CD1c-positive myeloid dendritic cell (primary cell): ENCODE results near the gene TSPYL1.
A peak's percentile ranks its signal among the peaks of the same experiment; 100 is the strongest.
"Not testable (repeated sequence)": the region's sequence is repeated elsewhere in the genome, so short reads cannot be mapped to it uniquely, and the experiment has no call there.

ENCODE experiments used
- DNase-seq: peaks from one replicate; pipeline ENCODE4 v3.0.0-alpha.2; 2016; ENCODE audit errors: extremely low spot score

The TSPYL1 gene

DNA sequence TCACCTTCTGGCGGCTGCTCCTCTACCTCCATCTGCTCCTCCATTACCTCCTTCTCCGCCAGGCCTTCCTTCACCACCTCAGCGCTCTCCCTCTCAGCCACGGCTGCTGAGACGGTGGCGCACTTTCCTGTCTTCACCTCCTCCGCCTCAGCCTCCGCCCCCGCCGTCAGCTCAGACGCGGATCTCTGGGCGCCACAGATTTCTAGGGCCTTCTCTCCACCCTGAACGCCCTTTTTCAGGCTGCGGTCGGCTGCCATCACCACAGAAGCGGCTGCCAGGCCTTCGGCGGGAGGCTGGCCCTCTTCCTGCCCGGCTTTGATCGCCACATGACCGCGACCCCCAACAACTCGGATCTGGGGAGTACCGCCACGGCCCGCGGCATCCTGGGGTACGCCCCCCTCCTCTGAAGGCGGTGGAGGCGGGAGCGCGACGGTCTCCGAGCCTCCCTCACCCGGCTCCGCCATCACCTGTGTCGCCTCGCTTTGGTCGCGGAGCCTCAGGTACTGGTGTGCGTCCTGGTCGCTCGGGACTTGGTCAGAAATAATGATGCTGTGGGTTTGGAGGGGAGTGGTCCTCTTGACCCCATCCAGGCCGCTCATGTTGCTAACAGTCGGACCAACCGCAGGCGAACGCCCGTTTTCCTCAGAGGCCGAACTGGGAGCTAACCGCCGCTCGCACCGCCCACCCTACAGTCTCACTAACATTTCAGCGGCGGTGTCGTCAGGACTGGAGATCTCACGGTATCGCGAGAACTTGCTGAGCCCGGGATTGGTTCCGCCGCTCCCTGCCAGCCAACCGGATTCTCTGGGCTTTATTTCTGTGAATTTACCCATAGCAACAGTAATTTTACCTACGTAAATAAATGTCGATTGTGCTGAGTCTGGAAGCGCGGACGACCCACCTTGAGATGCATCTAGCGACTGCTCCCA is at the start of gene TSPYL1:
TSS of gene TSPYL1 (minus strand) at position 699 of the 929 bp plus-strand sequence. CDS start at position 599, 100 bp downstream.
- peak; percentile 99 for DNase-seq

DNA sequence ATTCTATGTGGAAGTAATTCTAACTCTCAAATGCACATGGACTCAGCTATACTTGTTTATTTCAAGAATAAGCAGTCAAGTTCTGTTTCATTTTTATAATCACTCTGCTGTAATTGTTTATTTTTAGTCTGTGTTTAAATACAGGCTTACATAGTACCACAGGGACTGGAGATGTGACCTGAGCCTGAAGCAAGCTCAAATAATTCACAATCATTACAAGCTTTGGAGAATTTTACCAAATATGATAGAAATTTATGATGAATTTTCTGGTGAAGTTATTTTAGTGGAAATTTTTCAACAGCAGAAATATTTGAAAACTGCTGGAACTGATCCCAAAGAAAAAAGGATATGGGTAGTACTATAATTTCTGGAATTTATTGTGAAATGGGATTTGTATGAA is 49.4 kb upstream of the TSPYL1 start:
- no peak for DNase-seq

DNA sequence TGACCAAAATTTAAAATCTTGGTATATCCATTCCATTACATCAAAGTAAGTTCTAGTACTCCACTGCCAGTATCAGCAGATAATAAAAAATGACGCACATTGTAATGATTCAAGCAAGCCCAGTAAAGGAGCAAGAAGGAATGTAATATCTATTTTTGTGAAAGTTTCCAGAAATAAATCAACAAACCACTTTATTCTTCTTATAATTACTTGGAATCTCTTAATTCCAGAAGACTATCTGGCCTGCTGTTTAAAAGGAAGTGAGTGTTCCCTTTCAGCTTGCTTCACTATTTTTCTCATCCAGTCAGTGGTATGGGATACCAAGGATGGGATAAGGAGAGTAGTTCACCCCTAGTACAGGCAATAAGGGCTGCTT is 48.8 kb upstream of the TSPYL1 start:
- no peak for DNase-seq

GRCh38 chr6:116327803-116328527 is 48.2 kb upstream of the TSPYL1 start:
- DNase-seq, result no peak

DNA sequence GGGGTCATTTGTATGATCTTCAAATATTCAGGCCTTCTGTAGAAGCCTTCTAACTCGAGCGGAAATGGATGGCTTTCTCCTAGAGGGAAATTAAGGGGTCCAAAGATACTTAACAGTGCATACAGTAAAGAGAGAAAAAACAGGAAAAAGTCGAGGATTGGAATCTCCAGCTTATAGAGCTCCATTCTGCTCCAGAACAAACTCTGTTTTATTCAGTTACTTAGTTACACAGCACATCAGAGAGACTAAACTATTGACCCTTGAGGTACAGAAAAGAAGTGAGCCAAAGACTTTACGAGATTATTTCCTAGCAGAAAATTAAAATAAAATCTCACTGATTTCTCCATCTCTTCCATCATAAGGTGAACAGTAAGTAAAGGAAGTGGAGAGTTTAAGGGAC is 47.3 kb upstream of the TSPYL1 start:
- DNase-seq, result no peak

DNA sequence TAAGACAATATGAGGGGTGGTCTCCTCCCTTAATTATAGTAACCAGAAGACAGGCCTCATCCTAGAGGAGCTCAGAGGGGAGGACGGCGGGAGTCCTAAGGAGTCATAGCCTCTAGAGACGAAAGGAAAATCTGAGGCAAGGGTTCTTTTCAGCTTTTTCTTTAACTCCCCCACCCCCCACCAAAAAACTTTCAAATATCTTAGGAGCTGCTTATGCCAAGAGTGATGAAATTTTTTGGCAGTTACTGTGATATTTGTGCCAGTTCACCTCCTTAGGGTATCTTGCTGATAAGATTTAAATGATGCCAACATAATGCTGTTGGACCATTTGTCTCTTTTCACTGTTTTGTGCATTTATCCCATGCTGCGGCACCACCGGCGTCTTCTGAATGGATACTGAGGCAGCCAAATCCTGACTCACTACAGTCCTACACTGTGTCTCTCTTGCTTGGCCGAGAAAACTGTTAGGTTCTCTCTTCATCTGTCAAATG is 46.5 kb upstream of the TSPYL1 start:
- DNase-seq, result no peak

- DNase-seq, result not testable (repeated sequence)
Measured at GRCh38 chr6:116325634-116326132, 46.0 kb upstream of the TSPYL1 start.

DNA sequence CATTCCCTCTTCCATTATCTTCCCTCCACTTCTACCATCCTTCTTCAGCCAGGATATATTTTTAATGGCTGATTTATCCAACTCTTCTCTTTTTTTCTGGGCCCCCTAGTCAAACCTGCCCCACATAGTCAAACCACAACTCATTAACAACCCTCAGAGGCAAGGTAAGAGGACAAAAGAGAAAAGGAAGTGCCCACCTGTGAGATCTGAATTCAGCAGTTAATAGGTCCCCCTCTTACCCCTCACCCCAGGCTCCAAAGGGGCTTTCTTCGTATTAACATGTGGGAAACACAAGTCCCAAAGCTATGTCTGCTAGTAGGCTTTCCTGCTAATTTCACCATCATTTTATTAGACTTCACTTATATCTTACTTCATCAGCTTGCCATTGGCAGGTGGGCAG is 44.1 kb upstream of the TSPYL1 start:
- no peak for DNase-seq

- not testable (repeated sequence) for DNase-seq
Measured at GRCh38 chr6:116321933-116322332, 42.2 kb upstream of the TSPYL1 start.

- DNase-seq, result no peak
Measured at GRCh38 chr6:116316772-116317467, 37.2 kb upstream of the TSPYL1 start.

DNA sequence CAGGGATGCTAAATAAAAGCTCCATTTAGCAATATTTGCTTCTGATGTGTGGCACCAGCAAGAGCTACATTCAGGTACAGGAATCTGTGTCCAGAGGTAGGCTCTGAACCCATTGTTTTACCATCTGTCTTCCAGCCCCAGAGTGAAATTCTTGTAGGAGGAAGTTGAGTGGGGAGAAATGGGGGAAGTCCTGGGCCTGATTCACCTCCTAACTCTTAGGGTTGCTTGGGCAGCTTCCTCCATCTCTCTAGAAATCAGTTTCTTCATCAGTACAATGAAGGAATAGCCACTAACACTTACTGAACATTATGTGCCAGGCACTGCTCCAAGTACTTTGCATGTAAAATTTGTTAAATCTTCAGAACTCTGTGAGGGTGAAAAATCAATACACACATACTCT is 35.1 kb upstream of the TSPYL1 start:
- DNase-seq, result peak; percentile 62

DNA sequence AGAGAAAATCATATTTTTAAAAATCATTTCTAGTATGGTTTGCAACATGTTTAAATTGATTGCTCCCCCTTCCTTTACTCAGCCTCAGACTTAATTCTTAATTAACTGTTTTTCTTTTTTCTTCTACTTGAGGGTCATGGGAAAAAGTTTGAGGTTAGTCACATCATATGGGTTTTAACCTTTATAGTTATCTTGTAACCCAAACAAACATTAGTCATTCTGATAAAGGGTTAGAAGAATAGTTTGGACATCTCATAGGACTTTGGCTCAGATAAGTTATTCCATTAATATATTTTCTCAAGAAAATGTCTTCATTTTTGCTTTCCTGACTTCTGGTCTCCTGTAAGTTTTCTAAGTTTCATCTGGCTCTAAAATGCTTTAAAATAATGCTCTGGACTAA is 34.5 kb upstream of the TSPYL1 start:
- DNase-seq, result no peak

GRCh38 chr6:116313101-116313776 is 33.5 kb upstream of the TSPYL1 start:
- DNase-seq, result no peak

GRCh38 chr6:116309657-116310056 is 29.9 kb upstream of the TSPYL1 start:
- DNase-seq, result no peak

DNA sequence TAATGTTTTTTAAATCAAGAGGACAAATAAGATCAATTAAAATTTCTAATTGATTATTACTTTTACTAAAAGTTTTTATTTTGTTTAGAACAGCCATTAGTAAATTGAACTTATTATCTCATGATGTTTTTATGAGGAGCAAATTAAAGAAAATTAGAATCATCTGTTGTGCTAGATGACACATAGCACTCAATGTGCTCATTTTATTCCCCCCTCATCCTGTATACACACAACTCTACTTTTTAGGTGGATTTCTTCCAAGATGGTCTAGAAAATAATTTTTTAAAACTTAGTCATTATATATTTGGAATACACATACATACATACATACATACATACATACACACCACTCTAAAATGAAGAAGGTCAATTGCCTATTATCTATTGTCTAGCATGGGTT is 29.3 kb upstream of the TSPYL1 start:
- no peak for DNase-seq

- no peak for DNase-seq
Measured at GRCh38 chr6:116307633-116308032, 27.9 kb upstream of the TSPYL1 start.

- no peak for DNase-seq
Measured at GRCh38 chr6:116307001-116307400, 27.3 kb upstream of the TSPYL1 start.

DNA sequence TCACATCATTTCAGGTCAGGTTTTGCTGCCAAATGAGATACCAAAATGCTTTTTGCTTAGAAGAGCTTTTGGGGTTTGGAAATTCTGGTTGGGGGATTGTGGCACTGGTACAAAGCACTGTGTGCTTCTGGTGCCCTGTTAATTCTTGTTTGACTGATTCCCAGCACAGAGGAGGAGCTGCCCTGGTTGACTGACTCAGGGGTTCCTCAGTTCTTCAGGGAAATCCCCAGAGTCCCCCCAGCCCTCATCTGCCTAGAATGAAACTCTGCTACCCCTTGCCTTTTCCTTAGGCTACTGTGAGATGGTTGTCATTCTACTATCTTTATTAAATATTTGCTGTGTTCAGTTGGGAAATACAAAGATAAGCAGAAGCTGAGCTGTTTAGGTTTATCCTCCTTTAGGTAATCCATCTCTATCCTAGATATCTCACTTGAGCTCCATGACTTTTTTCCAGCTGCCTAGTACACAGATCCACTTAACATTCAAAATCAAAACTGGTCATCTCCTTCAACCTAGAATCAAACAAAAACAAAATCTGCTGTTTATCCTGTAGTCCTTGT is 24.9 kb upstream of the TSPYL1 start:
- no peak for DNase-seq

GRCh38 chr6:116301104-116301503 is 21.4 kb upstream of the TSPYL1 start:
- DNase-seq, result no peak

DNA sequence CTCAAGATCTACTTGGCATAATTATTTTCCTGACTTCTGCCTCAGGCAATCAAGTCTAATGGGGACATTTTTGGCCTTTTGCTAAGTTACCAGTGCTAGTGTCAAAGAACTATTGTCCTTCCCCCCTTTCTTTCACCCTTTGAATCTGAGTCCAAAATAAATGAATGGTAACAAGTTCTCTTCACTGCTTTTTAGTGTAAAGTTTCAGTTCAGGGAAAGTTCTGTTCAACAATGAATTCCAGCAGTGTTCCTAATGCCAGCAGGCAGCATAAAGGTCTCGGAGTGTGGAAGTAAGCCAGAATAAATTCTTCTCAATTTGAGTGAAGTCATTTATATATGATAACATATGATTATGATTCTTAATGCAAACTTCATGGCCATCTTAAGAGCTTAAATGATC is 20.8 kb upstream of the TSPYL1 start:
- no peak for DNase-seq

DNA sequence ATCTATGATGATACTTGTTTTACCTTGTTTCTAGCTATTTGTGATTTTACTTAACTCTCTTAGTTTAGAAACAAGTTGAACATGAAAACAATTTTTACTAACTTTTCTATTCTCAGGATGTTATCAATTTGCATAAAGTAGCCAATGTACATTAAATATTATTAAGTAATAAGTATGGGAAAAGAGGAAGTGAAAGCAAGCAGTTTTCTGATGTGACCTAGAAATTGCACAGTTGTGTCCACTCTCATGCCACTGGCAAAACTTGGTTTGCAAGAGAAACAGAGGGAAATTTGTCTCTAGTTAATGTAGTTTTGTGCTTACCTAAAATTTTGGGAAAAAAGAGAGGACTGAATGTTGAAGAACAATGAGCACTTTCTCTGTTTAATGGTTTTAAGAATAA is 19.2 kb upstream of the TSPYL1 start:
- DNase-seq, result peak; percentile 62
